IPS-18c (cell line): ENCODE data around the gene BCDIN3D.

Source experiments
- H3K4me3 ChIP-seq: 2 replicates; pipeline ENCODE4 v1.7.0; 2013; ENCODE audit warnings: low read depth, mild to moderate bottlenecking, low read length, moderate library complexity; ENCODE audit not compliant: insufficient read depth
- H3K9me3 ChIP-seq: one replicate; pipeline ENCODE4 v1.6.1; 2013; ENCODE audit warnings: mild to moderate bottlenecking, low read length, moderate library complexity; ENCODE audit not compliant: control insufficient read depth, insufficient read depth

The BCDIN3D gene

GRCh38 chr12:49809906-49810389, 33.0 kb downstream of the BCDIN3D start:
- no peaks in the 10 kb centered on the region for H3K9me3 ChIP-seq
- no peak overlapping the region for H3K4me3 ChIP-seq

- Histone ChIP-seq H3K4me3 (no peak overlapping the region), H3K9me3 (no peaks in the 10 kb centered on the region)
Observed at GRCh38 chr12:49809381-49809905, 33.5 kb downstream of the BCDIN3D start.

GRCh38 chr12:49808686-49809380, 34.1 kb downstream of the BCDIN3D start:
- Histone ChIP-seq H3K4me3 (no peak overlapping the region; the same call in 1 of the 2 replicates), H3K9me3 (no peaks in the 10 kb centered on the region)

GRCh38 chr12:49807991-49808580, 34.8 kb downstream of the BCDIN3D start:
- no peak overlapping the region; the same call in 1 of the 2 replicates for H3K4me3 ChIP-seq

GRCh38 chr12:49806877-49807276, 36.0 kb downstream of the BCDIN3D start:
- no peaks in the 10 kb centered on the region for H3K9me3 ChIP-seq
- no peak overlapping the region for H3K4me3 ChIP-seq

More at GRCh38 chr12:49807991-49808580, 34.8 kb downstream of the BCDIN3D start:
- H3K9me3 ChIP-seq, result no peaks in the 10 kb centered on the region

- Histone ChIP-seq H3K9me3 (no peaks in the 10 kb centered on the region), H3K4me3 (no peak overlapping the region)
Observed at GRCh38 chr12:49806321-49806813, 36.5 kb downstream of the BCDIN3D start.

GRCh38 chr12:49805409-49805808, 37.5 kb downstream of the BCDIN3D start:
- no peak overlapping the region for H3K4me3 ChIP-seq

GRCh38 chr12:49804821-49805220, 38.1 kb downstream of the BCDIN3D start:
- no peak overlapping the region for H3K4me3 ChIP-seq
- no peaks in the 10 kb centered on the region for H3K9me3 ChIP-seq

More at GRCh38 chr12:49805409-49805808, 37.5 kb downstream of the BCDIN3D start:
- no peaks in the 10 kb centered on the region for H3K9me3 ChIP-seq

GRCh38 chr12:49803693-49804450, 39.0 kb downstream of the BCDIN3D start:
- no peak overlapping the region for H3K4me3 ChIP-seq
- no peaks in the 10 kb centered on the region for H3K9me3 ChIP-seq

GRCh38 chr12:49801141-49802063, 41.5 kb downstream of the BCDIN3D start:
- Histone ChIP-seq H3K4me3 (no peak overlapping the region), H3K9me3 (no peaks in the 10 kb centered on the region)

GRCh38 chr12:49800421-49801140, 42.3 kb downstream of the BCDIN3D start:
- Histone ChIP-seq H3K4me3 (no peak overlapping the region), H3K9me3 (no peaks in the 10 kb centered on the region)

GRCh38 chr12:49798934-49799333, 44.0 kb downstream of the BCDIN3D start:
- Histone ChIP-seq H3K9me3 (no peaks in the 10 kb centered on the region), H3K4me3 (no peak overlapping the region)

GRCh38 chr12:49798248-49798647, 44.7 kb downstream of the BCDIN3D start:
- H3K9me3 ChIP-seq, result no peaks in the 10 kb centered on the region

GRCh38 chr12:49797449-49797776, 45.5 kb downstream of the BCDIN3D start:
- no peak overlapping the region for H3K4me3 ChIP-seq
- no peaks in the 10 kb centered on the region for H3K9me3 ChIP-seq

More at GRCh38 chr12:49798248-49798647, 44.7 kb downstream of the BCDIN3D start:
- no peak overlapping the region for H3K4me3 ChIP-seq

GRCh38 chr12:49796606-49797448, 46.1 kb downstream of the BCDIN3D start:
- no peaks in the 10 kb centered on the region for H3K9me3 ChIP-seq
- H3K4me3 ChIP-seq, result no peak overlapping the region
